ENCODE measurements around the gene CA12.

Gene CA12

DNA sequence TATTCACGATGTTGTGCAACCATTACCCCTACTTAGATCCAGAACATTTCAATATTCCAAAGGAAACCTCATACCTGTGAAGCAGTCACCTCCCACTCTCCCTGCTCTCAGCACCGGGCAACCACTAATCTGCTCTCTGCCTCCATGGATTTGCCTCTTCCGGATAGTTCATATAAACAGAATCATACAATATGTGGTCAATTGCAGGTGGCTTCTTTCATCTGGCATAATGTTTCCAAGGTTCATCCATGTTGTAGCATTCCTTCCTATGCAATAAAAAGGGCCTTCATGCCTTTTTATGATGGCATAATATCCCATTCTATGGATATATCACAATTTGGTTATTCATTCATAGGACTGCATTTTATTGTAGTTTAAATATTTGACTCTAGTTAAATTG is 23.9 kb downstream of the CA12 start:
- Histone ChIP-seq H3K36me3 (ENCODE audit: control insufficient read depth, insufficient read depth, low read length) (no peaks in the 10 kb centered on the region), H3K9me3 (ENCODE audit: control insufficient read depth, insufficient read depth, low read length) (no peaks in the 10 kb centered on the region), H3K4me3 (ENCODE audit: low read length) (no peak overlapping the region), H3K27me3 (ENCODE audit: control insufficient read depth, insufficient read depth, low read length) (no peaks in the 10 kb centered on the region), H3K4me1 (ENCODE audit: control insufficient read depth, insufficient read depth, low read length) (peaks cover 2% of the 10 kb centered on the region; the same call in 1 of the 2 replicates), H3K27ac (ENCODE audit: low read length) (no peak overlapping the region)
- WGBS (ENCODE audit: insufficient coverage, insufficient read length), result no CpG with 5 or more reads among the region's 3 CpGs
- DNase-seq (ENCODE audit: low read depth, low spot score), result no peak

DNA sequence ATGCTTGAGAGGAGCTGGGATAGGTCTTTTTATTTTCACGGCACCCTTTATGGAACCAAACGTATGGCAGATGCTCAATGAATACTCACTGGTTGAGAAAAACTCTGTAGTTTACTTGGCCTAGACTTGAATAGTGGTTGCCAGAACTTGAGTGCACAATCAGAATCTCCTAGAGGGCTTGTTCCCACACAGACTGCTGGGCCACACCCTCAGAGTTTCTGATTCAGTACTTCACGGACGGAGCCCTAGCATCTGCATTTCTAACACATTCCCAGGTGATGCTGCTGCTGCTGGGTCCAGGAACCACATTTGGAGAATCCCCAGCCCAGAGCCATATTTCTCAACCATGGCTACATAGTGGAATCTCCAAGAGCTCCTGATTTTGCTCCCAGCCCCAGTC is 24.6 kb downstream of the CA12 start:
- Histone ChIP-seq H3K4me3 (ENCODE audit: low read length) (no peak overlapping the region), H3K9me3 (ENCODE audit: control insufficient read depth, insufficient read depth, low read length) (no peaks in the 10 kb centered on the region), H3K27me3 (ENCODE audit: control insufficient read depth, insufficient read depth, low read length) (no peaks in the 10 kb centered on the region), H3K4me1 (ENCODE audit: control insufficient read depth, insufficient read depth, low read length) (no peaks in the 10 kb centered on the region), H3K36me3 (ENCODE audit: control insufficient read depth, insufficient read depth, low read length) (no peaks in the 10 kb centered on the region), H3K27ac (ENCODE audit: low read length) (no peak overlapping the region)
- no peak for DNase-seq (ENCODE audit: low read depth, low spot score)
- no CpG with 5 or more reads among the region's 4 CpGs for WGBS (ENCODE audit: insufficient coverage, insufficient read length)

DNA sequence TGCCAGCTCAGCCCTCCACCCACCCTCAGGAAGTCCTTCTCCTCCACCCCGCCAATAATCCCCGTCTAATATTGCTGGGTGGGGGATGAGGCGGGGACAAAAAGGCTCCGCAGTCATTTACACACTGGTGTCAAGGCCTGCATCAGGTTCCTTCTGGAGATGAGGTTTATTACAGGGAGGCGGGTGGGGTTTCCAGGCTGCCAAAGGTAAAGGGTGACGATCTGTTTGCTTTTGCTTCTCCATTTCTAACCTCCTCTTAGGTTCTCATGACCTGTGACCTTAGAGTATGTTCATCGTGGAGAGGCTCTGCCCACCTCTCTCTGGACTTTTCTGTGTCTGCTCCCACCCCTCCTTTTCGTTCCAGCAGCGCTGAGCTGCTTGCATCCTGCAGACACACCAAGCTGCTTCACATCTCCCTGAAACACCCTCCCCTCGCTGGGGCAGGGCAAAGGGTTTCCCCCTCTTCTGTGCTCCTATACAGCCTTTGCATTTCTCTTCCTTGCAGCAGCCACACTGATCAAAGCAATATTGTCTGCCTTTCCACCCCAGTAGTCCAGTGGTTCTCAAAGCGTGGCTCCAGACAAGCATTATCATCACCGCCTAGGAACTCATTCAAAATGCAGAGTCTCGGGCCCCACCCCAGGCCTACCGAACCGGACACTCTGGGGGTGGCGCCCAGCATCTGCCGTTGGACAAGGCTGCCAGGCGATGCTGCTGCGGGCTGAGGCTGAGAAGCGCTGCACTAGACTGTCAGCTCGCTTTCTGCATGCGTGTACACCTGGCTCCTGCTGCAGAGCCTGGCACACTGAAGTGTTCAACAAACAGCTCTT is 26.6 kb downstream of the CA12 start:
- Histone ChIP-seq H3K36me3 (ENCODE audit: control insufficient read depth, insufficient read depth, low read length) (no peaks in the 10 kb centered on the region), H3K27ac (ENCODE audit: low read length) (no peak overlapping the region), H3K27me3 (ENCODE audit: control insufficient read depth, insufficient read depth, low read length) (no peaks in the 10 kb centered on the region), H3K9me3 (ENCODE audit: control insufficient read depth, insufficient read depth, low read length) (no peaks in the 10 kb centered on the region), H3K4me3 (ENCODE audit: low read length) (no peak overlapping the region), H3K4me1 (ENCODE audit: control insufficient read depth, insufficient read depth, low read length) (no peaks in the 10 kb centered on the region)
- no peak for DNase-seq (ENCODE audit: low read depth, low spot score)
- no CpG with 5 or more reads among the region's 22 CpGs for WGBS (ENCODE audit: insufficient coverage, insufficient read length)

- H3K27me3 ChIP-seq (ENCODE audit: control insufficient read depth, insufficient read depth, low read length), result no peaks in the 10 kb centered on the region
- no peaks in the 10 kb centered on the region for H3K36me3 ChIP-seq (ENCODE audit: control insufficient read depth, insufficient read depth, low read length)
- no peak for DNase-seq (ENCODE audit: low read depth, low spot score)
- H3K4me3 ChIP-seq (ENCODE audit: low read length), result no peak overlapping the region
- WGBS (ENCODE audit: insufficient coverage, insufficient read length), result no CpG with 5 or more reads among the region's 5 CpGs
- no peaks in the 10 kb centered on the region for H3K9me3 ChIP-seq (ENCODE audit: control insufficient read depth, insufficient read depth, low read length)
- H3K4me1 ChIP-seq (ENCODE audit: control insufficient read depth, insufficient read depth, low read length), result no peaks in the 10 kb centered on the region; the same call in 1 of the 2 replicates
- no peak overlapping the region for H3K27ac ChIP-seq (ENCODE audit: low read length)
Measured at GRCh38 chr15:63353887-63354286, 27.8 kb downstream of the CA12 start.

DNA sequence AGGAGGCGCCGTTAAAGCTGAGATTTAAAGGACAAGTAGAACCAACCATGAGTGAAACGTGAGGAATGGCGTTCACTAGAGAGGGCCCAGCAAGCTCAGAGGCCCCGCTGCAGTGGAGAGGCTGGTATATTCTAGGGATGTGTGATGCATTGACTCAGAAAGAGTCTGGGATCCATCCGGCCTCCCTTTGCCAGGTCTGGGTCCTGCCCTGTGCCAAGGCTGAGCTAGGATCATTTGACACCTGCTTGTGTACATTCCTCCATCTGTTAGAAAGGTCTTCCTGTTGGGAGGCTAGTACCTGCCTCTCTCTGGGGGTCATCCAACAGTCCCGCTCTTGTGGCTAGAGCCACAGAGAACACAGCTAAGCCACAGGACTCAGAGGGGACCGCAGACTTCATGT is 28.4 kb downstream of the CA12 start:
- Histone ChIP-seq H3K36me3 (ENCODE audit: control insufficient read depth, insufficient read depth, low read length) (no peaks in the 10 kb centered on the region), H3K4me1 (ENCODE audit: control insufficient read depth, insufficient read depth, low read length) (no peaks in the 10 kb centered on the region; the same call in 1 of the 2 replicates), H3K9me3 (ENCODE audit: control insufficient read depth, insufficient read depth, low read length) (no peaks in the 10 kb centered on the region), H3K4me3 (ENCODE audit: low read length) (no peak overlapping the region), H3K27ac (ENCODE audit: low read length) (no peak overlapping the region), H3K27me3 (ENCODE audit: control insufficient read depth, insufficient read depth, low read length) (no peaks in the 10 kb centered on the region)
- no CpG with 5 or more reads among the region's 8 CpGs for WGBS (ENCODE audit: insufficient coverage, insufficient read length)
- no peak for DNase-seq (ENCODE audit: low read depth, low spot score)

- WGBS (ENCODE audit: insufficient coverage, insufficient read length), result no CpG with 5 or more reads among the region's 4 CpGs
- H3K36me3 ChIP-seq (ENCODE audit: control insufficient read depth, insufficient read depth, low read length), result no peaks in the 10 kb centered on the region
- no peak for DNase-seq (ENCODE audit: low read depth, low spot score)
- no peaks in the 10 kb centered on the region for H3K27me3 ChIP-seq (ENCODE audit: control insufficient read depth, insufficient read depth, low read length)
- no peak overlapping the region for H3K4me3 ChIP-seq (ENCODE audit: low read length)
- no peaks in the 10 kb centered on the region for H3K9me3 ChIP-seq (ENCODE audit: control insufficient read depth, insufficient read depth, low read length)
- H3K27ac ChIP-seq (ENCODE audit: low read length), result no peak overlapping the region
- no peaks in the 10 kb centered on the region; the same call in 1 of the 2 replicates for H3K4me1 ChIP-seq (ENCODE audit: control insufficient read depth, insufficient read depth, low read length)
Measured at GRCh38 chr15:63352808-63353207, 28.8 kb downstream of the CA12 start.

DNA sequence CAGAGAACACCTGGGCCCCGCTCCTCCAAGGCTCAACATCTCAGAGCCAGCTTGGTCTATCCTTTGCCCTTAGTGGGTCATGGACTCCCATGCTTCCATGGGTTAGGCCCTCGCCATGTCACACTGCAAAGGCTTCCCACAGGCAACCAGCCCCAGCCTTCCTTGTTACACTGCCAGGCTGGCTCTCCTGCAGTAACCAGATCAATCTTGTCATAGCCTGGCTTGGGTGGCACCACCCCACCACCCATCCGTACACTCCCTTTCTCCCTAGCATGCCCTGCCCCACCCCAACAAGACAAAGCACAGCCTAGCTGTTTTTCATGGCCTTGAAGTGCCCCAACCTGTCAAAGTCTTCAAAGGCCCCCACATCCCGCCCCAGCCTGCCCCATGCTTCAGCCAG is 30.5 kb downstream of the CA12 start:
- H3K27me3 ChIP-seq (ENCODE audit: control insufficient read depth, insufficient read depth, low read length), result no peaks in the 10 kb centered on the region
- no peaks in the 10 kb centered on the region for H3K9me3 ChIP-seq (ENCODE audit: control insufficient read depth, insufficient read depth, low read length)
- H3K27ac ChIP-seq (ENCODE audit: low read length), result no peak overlapping the region
- no peaks in the 10 kb centered on the region; the same call in 1 of the 2 replicates for H3K4me1 ChIP-seq (ENCODE audit: control insufficient read depth, insufficient read depth, low read length)
- no peak for DNase-seq (ENCODE audit: low read depth, low spot score)
- WGBS (ENCODE audit: insufficient coverage, insufficient read length), result no CpG with 5 or more reads among the region's 4 CpGs
- H3K4me3 ChIP-seq (ENCODE audit: low read length), result no peak overlapping the region
- no peaks in the 10 kb centered on the region for H3K36me3 ChIP-seq (ENCODE audit: control insufficient read depth, insufficient read depth, low read length)

GRCh38 chr15:63350178-63350621 is 31.4 kb downstream of the CA12 start:
- Histone ChIP-seq H3K27me3 (ENCODE audit: control insufficient read depth, insufficient read depth, low read length) (no peaks in the 10 kb centered on the region), H3K27ac (ENCODE audit: low read length) (no peak overlapping the region), H3K36me3 (ENCODE audit: control insufficient read depth, insufficient read depth, low read length) (no peaks in the 10 kb centered on the region), H3K4me3 (ENCODE audit: low read length) (no peak overlapping the region), H3K9me3 (ENCODE audit: control insufficient read depth, insufficient read depth, low read length) (no peaks in the 10 kb centered on the region), H3K4me1 (ENCODE audit: control insufficient read depth, insufficient read depth, low read length) (no peaks in the 10 kb centered on the region; the same call in 1 of the 2 replicates)
- DNase-seq (ENCODE audit: low read depth, low spot score), result no peak
- no CpG with 5 or more reads among the region's 5 CpGs for WGBS (ENCODE audit: insufficient coverage, insufficient read length)

GRCh38 chr15:63349621-63350020 is 32.0 kb downstream of the CA12 start:
- Histone ChIP-seq H3K27me3 (ENCODE audit: control insufficient read depth, insufficient read depth, low read length) (no peaks in the 10 kb centered on the region), H3K27ac (ENCODE audit: low read length) (no peak overlapping the region), H3K4me3 (ENCODE audit: low read length) (no peak overlapping the region), H3K4me1 (ENCODE audit: control insufficient read depth, insufficient read depth, low read length) (no peaks in the 10 kb centered on the region; the same call in 1 of the 2 replicates), H3K9me3 (ENCODE audit: control insufficient read depth, insufficient read depth, low read length) (no peaks in the 10 kb centered on the region), H3K36me3 (ENCODE audit: control insufficient read depth, insufficient read depth, low read length) (no peaks in the 10 kb centered on the region)
- no peak for DNase-seq (ENCODE audit: low read depth, low spot score)
- WGBS (ENCODE audit: insufficient coverage, insufficient read length), result no CpG with 5 or more reads among the region's 5 CpGs

DNA sequence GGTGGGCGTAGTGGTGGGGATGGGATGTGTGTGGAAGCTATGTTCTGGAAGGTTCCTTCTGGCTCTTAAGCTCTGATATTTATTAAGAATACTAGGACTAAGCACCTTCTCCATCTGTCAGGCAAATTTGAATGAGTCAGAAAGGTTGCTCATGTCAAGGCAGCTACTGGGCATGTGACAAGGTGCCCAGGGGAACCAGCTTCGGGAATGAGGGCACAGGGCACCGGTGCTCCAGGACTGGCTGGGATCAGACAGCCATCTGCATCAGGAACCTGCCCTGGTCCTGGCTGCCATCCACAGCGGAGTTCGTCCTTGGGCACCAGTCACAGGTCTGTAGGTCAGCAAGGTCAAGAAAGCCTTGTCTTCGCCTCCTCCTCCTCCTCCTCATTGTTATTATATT is 32.5 kb downstream of the CA12 start:
- Histone ChIP-seq H3K4me1 (ENCODE audit: control insufficient read depth, insufficient read depth, low read length) (no peaks in the 10 kb centered on the region; the same call in 1 of the 2 replicates), H3K4me3 (ENCODE audit: low read length) (no peak overlapping the region), H3K9me3 (ENCODE audit: control insufficient read depth, insufficient read depth, low read length) (no peaks in the 10 kb centered on the region), H3K27ac (ENCODE audit: low read length) (no peak overlapping the region), H3K36me3 (ENCODE audit: control insufficient read depth, insufficient read depth, low read length) (no peaks in the 10 kb centered on the region), H3K27me3 (ENCODE audit: control insufficient read depth, insufficient read depth, low read length) (no peaks in the 10 kb centered on the region)
- no CpG with 5 or more reads among the region's 6 CpGs for WGBS (ENCODE audit: insufficient coverage, insufficient read length)
- DNase-seq (ENCODE audit: low read depth, low spot score), result no peak

DNA sequence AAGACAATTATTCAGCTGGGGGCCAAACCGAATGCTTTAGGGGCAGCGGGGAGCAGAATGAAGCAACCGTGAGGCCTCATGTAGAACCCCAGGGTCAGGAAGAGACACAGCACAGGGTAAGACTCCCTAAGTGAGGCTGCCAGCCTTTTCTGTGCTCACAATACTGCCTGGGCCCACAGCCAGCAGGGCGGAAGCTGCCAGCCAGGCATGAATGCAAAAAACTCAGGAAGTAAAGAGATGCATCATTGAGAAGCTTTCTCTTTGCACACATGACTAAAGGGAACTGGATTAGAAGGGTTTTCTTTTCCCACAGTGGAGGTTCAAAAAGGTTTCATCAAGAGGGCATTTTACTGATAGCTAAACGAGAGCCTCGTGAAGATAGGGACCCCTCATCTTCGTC is 33.3 kb downstream of the CA12 start:
- no peaks in the 10 kb centered on the region for H3K36me3 ChIP-seq (ENCODE audit: control insufficient read depth, insufficient read depth, low read length)
- no peak for DNase-seq (ENCODE audit: low read depth, low spot score)
- H3K4me3 ChIP-seq (ENCODE audit: low read length), result no peak overlapping the region
- no CpG with 5 or more reads among the region's 7 CpGs for WGBS (ENCODE audit: insufficient coverage, insufficient read length)
- no peaks in the 10 kb centered on the region; the same call in 1 of the 2 replicates for H3K4me1 ChIP-seq (ENCODE audit: control insufficient read depth, insufficient read depth, low read length)
- H3K9me3 ChIP-seq (ENCODE audit: control insufficient read depth, insufficient read depth, low read length), result no peaks in the 10 kb centered on the region
- no peak overlapping the region for H3K27ac ChIP-seq (ENCODE audit: low read length)
- no peaks in the 10 kb centered on the region for H3K27me3 ChIP-seq (ENCODE audit: control insufficient read depth, insufficient read depth, low read length)
